ENCODE data around the gene ZNF76. TPM values are rescaled to one million over a fixed set of nuclear protein-coding genes. Genes with fewer than 3 reads are reported as not detected.
A peak's percentile ranks its signal among the peaks of the same experiment; 100 is the strongest.

Gene ZNF76
- total and polyA plus RNA-seq, 12 donors: 17.9 to 67.1 (median 37.8) TPM

DNA sequence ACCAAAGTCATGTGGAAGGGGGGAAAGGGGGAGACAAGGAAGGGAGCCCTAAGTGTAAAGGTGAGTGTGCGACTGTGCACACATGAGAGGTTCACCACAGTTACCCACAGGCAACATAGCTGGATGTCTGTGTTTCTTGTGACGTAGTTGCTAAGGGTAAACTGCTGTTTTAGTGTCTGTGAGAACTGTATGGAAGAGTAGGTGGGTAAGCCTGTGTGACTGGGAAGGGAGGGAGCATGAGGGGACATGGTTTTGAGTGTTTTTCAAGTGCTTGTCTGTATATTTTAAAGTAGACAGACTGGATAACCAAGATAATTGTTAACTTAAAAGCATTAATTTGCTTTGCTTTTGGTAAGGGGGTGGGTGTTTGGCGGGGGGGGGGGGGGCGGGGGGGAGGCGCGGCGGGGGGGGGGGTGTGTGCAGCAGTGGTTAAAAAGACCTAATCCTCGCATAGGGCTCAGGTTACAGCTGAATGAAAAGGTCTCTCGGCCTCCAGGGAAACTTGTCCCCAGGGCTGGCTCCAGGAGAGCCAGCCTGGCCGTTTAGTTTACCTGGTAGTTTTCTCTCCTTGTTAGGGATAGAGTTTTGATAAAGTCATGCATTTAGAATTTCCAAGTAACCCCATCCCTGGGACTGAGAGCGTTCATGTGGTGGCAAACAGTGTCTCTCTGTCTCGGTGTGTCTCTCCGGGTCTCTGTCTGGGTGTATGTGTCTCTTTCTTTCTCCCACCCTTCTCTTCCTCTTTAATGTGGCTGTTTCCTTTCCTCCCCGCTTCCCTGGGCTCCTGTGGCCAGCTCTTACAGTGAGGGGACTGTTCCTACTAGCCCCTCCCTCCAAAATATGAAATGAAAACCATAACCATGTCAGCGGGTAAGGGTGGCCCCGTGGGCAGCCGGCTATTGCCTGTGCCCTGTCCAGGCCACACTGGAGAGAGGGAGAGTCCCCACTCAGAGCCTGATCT lies 42.4 kb upstream of the ZNF76 start:
- WGBS, 2 donors: 45 to 46% methylated on average over 12 to 14 of the region's 17 CpGs
- ATAC-seq: no peak

GRCh38 chr6:35218021-35218420 lies 41.5 kb upstream of the ZNF76 start:
- WGBS, 2 donors: 48 to 50% methylated on average over 4 of the region's 4 CpGs
- H3K9me3 ChIP-seq: no peaks in the 10 kb centered on the region
- peaks cover 4 to 80% (median 53%) of the 10 kb centered on the region in 9 donors for H3K4me1 ChIP-seq
- H3K4me3 ChIP-seq: no peak overlapping the region
- no peaks in the 10 kb centered on the region for H3K36me3 ChIP-seq
- TF ChIP-seq, protein P1, sequence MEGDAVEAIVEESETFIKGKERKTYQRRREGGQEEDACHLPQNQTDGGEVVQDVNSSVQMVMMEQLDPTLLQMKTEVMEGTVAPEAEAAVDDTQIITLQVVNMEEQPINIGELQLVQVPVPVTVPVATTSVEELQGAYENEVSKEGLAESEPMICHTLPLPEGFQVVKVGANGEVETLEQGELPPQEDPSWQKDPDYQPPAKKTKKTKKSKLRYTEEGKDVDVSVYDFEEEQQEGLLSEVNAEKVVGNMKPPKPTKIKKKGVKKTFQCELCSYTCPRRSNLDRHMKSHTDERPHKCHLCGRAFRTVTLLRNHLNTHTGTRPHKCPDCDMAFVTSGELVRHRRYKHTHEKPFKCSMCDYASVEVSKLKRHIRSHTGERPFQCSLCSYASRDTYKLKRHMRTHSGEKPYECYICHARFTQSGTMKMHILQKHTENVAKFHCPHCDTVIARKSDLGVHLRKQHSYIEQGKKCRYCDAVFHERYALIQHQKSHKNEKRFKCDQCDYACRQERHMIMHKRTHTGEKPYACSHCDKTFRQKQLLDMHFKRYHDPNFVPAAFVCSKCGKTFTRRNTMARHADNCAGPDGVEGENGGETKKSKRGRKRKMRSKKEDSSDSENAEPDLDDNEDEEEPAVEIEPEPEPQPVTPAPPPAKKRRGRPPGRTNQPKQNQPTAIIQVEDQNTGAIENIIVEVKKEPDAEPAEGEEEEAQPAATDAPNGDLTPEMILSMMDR (IDR thresholded peaks at IDR 0.05): no peak
- H3K27me3 ChIP-seq: peaks cover 0 to 47% (median 17%) of the 10 kb centered on the region in 7 donors
- peak overlapping the region in 5 of 10 donors; percentile 21 to 62 (median 40) for H3K27ac ChIP-seq
- ATAC-seq: no peak
- no peak for DNase-seq
- intact Hi-C loops (cut with DNase I): no loop called here

More for the DNA sequence above, 42.4 kb upstream of the ZNF76 start:
- Histone ChIP-seq H3K27me3 (peaks cover 0 to 55% (median 20%) of the 10 kb centered on the region in 7 donors), H3K36me3 (no peaks in the 10 kb centered on the region), H3K4me1 (peaks cover 4 to 80% (median 53%) of the 10 kb centered on the region in 9 donors), H3K4me3 (no peak overlapping the region), H3K27ac (peak overlapping the region in 8 of 10 donors; percentile 19 to 62 (median 37)), H3K9me3 (no peaks in the 10 kb centered on the region)
- intact Hi-C loops (cut with DNase I): no loop called here
- DNase-seq: no peak
- TF ChIP-seq, protein P1 (IDR thresholded peaks at IDR 0.05): no peak

- intact Hi-C loops (cut with DNase I): no loop called here
- 64 to 86% methylated on average over 4 of the region's 4 CpGs for WGBS, 2 donors
- Histone ChIP-seq H3K4me1 (peaks cover under 1 to 77% (median 49%) of the 10 kb centered on the region in 9 donors), H3K4me3 (no peak overlapping the region), H3K9me3 (no peaks in the 10 kb centered on the region), H3K36me3 (no peaks in the 10 kb centered on the region), H3K27me3 (peaks cover 0 to 42% (median 17%) of the 10 kb centered on the region in 7 donors), H3K27ac (peak overlapping the region in 3 of 10 donors; percentile 10 to 62 (median 62))
- no peak for DNase-seq
- ATAC-seq: no peak
- TF ChIP-seq, protein P1 (IDR thresholded peaks at IDR 0.05): no peak
These were observed 41.1 kb upstream of the ZNF76 start for GRCh38 chr6:35218456-35218855.

DNA sequence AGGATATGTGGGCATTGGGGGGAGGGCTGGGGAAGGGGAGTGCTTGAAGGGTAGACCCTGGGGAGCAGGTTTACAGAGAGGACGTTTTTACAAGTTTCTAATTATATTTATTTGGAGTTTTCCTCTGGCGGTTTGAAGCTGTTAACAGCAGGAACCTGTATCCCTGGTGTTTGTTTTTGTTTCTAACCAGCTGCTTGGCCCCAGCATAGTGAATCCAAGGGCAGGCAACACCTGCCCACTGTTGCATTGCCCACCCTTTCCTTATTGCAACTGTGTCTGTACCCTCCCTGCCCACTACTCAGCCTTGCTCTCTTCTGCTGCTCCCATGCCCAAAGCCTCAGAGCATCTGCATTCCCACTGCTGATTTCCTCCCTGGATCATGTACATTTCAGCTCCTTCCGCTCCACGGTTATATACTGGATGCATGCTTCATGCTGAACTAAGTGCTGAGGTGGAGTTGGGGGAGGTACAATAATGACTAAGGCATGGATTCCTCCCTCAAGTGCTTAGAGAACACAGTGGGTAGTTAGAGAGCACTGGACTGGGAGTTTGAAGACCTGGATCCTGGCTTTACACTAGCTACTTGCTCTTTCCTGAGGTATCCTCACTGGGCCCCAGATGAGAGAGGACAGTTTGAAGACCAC lies 39.7 kb upstream of the ZNF76 start:
- DNase-seq (no peak), ATAC-seq (no peak)
- Histone ChIP-seq H3K27ac (peak overlapping the region in 5 of 10 donors; percentile 13 to 58 (median 48)), H3K27me3 (peaks cover 0 to 29% (median 11%) of the 10 kb centered on the region in 7 donors), H3K4me3 (no peak overlapping the region), H3K9me3 (no peaks in the 10 kb centered on the region), H3K4me1 (peaks cover 0 to 78% (median 43%) of the 10 kb centered on the region in 9 donors), H3K36me3 (no peaks in the 10 kb centered on the region)
- WGBS, 2 donors: 47 to 53% methylated on average over 4 of the region's 4 CpGs
- intact Hi-C loops (cut with DNase I): loop anchor here in 1 of 10 donors (2.0 kb wide), 1 partner anchor 19 kb away; no protein-coding TSS in a partner anchor
- TF ChIP-seq, protein P1 (IDR thresholded peaks at IDR 0.05): no peak
